HG03175 (cell line): ENCODE data around the gene CFAP46.
"Not testable (repeated sequence)": the region's sequence is repeated elsewhere in the genome, so short reads cannot be mapped to it uniquely, and the experiment has no call there.

Source experiments
- ATAC-seq: cut with Tn5 transposase; IDR thresholded peaks from one replicate; pipeline ENCODE4 v1.9.1; 2021; ENCODE audit warnings: mild to moderate bottlenecking, moderate library complexity; ENCODE audit not compliant: unreplicated experiment

The CFAP46 gene

GRCh38 chr10:132793213-132793612, 149.2 kb downstream of the CFAP46 start:
- no peak for ATAC-seq

GRCh38 chr10:132792796-132793195, 149.6 kb downstream of the CFAP46 start:
- ATAC-seq, result no peak

- ATAC-seq, result not testable (repeated sequence)
Measured at GRCh38 chr10:132792099-132792498, 150.3 kb downstream of the CFAP46 start.

- no peak for ATAC-seq
Measured at GRCh38 chr10:132790934-132791829, 151.2 kb downstream of the CFAP46 start.

- ATAC-seq, result no peak
Measured at GRCh38 chr10:132790470-132790869, 151.9 kb downstream of the CFAP46 start.

GRCh38 chr10:132789659-132790148, 152.7 kb downstream of the CFAP46 start:
- no peak for ATAC-seq

GRCh38 chr10:132788831-132789219, 153.5 kb downstream of the CFAP46 start:
- no peak for ATAC-seq

GRCh38 chr10:132788180-132788830, 154.1 kb downstream of the CFAP46 start:
- no peak for ATAC-seq

GRCh38 chr10:132787495-132788179, 154.7 kb downstream of the CFAP46 start:
- no peak for ATAC-seq

GRCh38 chr10:132786884-132787494, 155.4 kb downstream of the CFAP46 start:
- no peak for ATAC-seq

- ATAC-seq, result no peak
Measured at GRCh38 chr10:132786476-132786883, 155.9 kb downstream of the CFAP46 start.

- no peak for ATAC-seq
Measured at GRCh38 chr10:132785723-132786475, 156.5 kb downstream of the CFAP46 start, which contains the start of gene NKX6-2. NKX6-2 (minus strand) TSS chr10:132786147; CDS start chr10:132785948, 199 bp downstream.

GRCh38 chr10:132784866-132785722, 157.3 kb downstream of the CFAP46 start:
- no peak for ATAC-seq

- no peak for ATAC-seq
Measured at GRCh38 chr10:132783940-132784865, 158.2 kb downstream of the CFAP46 start.

GRCh38 chr10:132783165-132783939, 159.0 kb downstream of the CFAP46 start:
- ATAC-seq, result no peak

GRCh38 chr10:132781556-132781955, 160.8 kb downstream of the CFAP46 start:
- no peak for ATAC-seq

- ATAC-seq, result no peak
Measured at GRCh38 chr10:132780356-132780755, 162.0 kb downstream of the CFAP46 start.
